ENCODE measurements around the gene RASGRP4. TPM values are rescaled to one million over a fixed set of nuclear protein-coding genes. Genes with fewer than 3 reads are reported as not detected.

RASGRP4 gene
- total and polyA plus RNA-seq, 2 donors from 2014 or later = 0.80 to 3.6 TPM

GRCh38 chr19:38400361-38400760 lies 25.7 kb downstream of the RASGRP4 start:
- H3K9me3 ChIP-seq (ENCODE audit: control insufficient read depth in 2 of 3, insufficient read depth in 1 of 3, low read length in 3 of 3) = no peaks in the 10 kb centered on the region
- H3K9ac ChIP-seq (ENCODE audit: low read length in 3 of 3) = no peak overlapping the region
- H3K27me3 ChIP-seq (ENCODE audit: control insufficient read depth, insufficient read depth, low read length) = peaks cover 4% of the 10 kb centered on the region
- H3K27ac ChIP-seq (ENCODE audit: low read depth in 2 of 2, low read length in 2 of 2) = no peak overlapping the region
- no peak for FAIRE-seq
- no peaks in the 10 kb centered on the region for H3K36me3 ChIP-seq (ENCODE audit: control insufficient read depth in 2 of 3, insufficient read depth in 3 of 3, low read length in 3 of 3)
- H3K4me3 ChIP-seq (ENCODE audit: low read length in 3 of 3) = no peak overlapping the region
- H3K4me1 ChIP-seq (ENCODE audit: control insufficient read depth in 2 of 3, insufficient read depth in 2 of 3, low read depth in 1 of 3, low read length in 3 of 3) = no peaks in the 10 kb centered on the region
- intact Hi-C loops (cut with DNase I) = no loop called here
- TF ChIP-seq CTCF (IDR thresholded peaks at IDR 0.05; ENCODE audit: borderline replicate concordance, extremely low read depth, insufficient read depth) = no peak
- no peak for DNase-seq

- Histone ChIP-seq H3K9me3 (ENCODE audit: control insufficient read depth in 2 of 3, insufficient read depth in 1 of 3, low read length in 3 of 3) (no peaks in the 10 kb centered on the region), H3K27me3 (ENCODE audit: control insufficient read depth, insufficient read depth, low read length) (peaks cover 6% of the 10 kb centered on the region), H3K9ac (ENCODE audit: low read length in 3 of 3) (no peak overlapping the region), H3K36me3 (ENCODE audit: control insufficient read depth in 2 of 3, insufficient read depth in 3 of 3, low read length in 3 of 3) (no peaks in the 10 kb centered on the region), H3K4me3 (ENCODE audit: low read length in 3 of 3) (no peak overlapping the region), H3K27ac (ENCODE audit: low read depth in 2 of 2, low read length in 2 of 2) (no peak overlapping the region), H3K4me1 (ENCODE audit: control insufficient read depth in 2 of 3, insufficient read depth in 2 of 3, low read depth in 1 of 3, low read length in 3 of 3) (no peaks in the 10 kb centered on the region)
- no peak for FAIRE-seq
- no peak for DNase-seq
- TF ChIP-seq CTCF (IDR thresholded peaks at IDR 0.05; ENCODE audit: borderline replicate concordance, extremely low read depth, insufficient read depth) = no peak
- intact Hi-C loops (cut with DNase I) = loop anchor here (10.0 kb wide), 1 partner anchor 225 kb away; no protein-coding TSS in a partner anchor
Measured at GRCh38 chr19:38399537-38399936, 26.5 kb downstream of the RASGRP4 start.

GRCh38 chr19:38399081-38399480 lies 26.9 kb downstream of the RASGRP4 start:
- DNase-seq = no peak
- FAIRE-seq = no peak
- Histone ChIP-seq H3K4me3 (ENCODE audit: low read length in 3 of 3) (no peak overlapping the region), H3K9me3 (ENCODE audit: control insufficient read depth in 2 of 3, insufficient read depth in 1 of 3, low read length in 3 of 3) (no peaks in the 10 kb centered on the region), H3K36me3 (ENCODE audit: control insufficient read depth in 2 of 3, insufficient read depth in 3 of 3, low read length in 3 of 3) (no peaks in the 10 kb centered on the region), H3K4me1 (ENCODE audit: control insufficient read depth in 2 of 3, insufficient read depth in 2 of 3, low read depth in 1 of 3, low read length in 3 of 3) (no peaks in the 10 kb centered on the region), H3K9ac (ENCODE audit: low read length in 3 of 3) (no peak overlapping the region), H3K27me3 (ENCODE audit: control insufficient read depth, insufficient read depth, low read length) (peaks cover 9% of the 10 kb centered on the region), H3K27ac (ENCODE audit: low read depth in 2 of 2, low read length in 2 of 2) (no peak overlapping the region)
- no peak for TF ChIP-seq CTCF (IDR thresholded peaks at IDR 0.05; ENCODE audit: borderline replicate concordance, extremely low read depth, insufficient read depth)
- intact Hi-C loops (cut with DNase I) = loop anchor here (10.0 kb wide), 1 partner anchor 226 kb away; no protein-coding TSS in a partner anchor

Measured in kidney (tissue), 14 donors.